Measurements from ENCODE around the gene EHBP1.

The EHBP1 gene

GRCh38 chr2:63052411-63053080, 347.0 kb downstream of the EHBP1 start:
- no peak for DNase-seq (ENCODE audit: low spot score)

GRCh38 chr2:63053081-63053888, 347.8 kb downstream of the EHBP1 start:
- DNase-seq (ENCODE audit: low spot score): no peak

- peak; percentile 51 for DNase-seq (ENCODE audit: low spot score)
Measured at GRCh38 chr2:63053889-63054602, 348.5 kb downstream of the EHBP1 start.

- DNase-seq (ENCODE audit: low spot score): no peak
Measured at GRCh38 chr2:63054841-63055225, 349.3 kb downstream of the EHBP1 start.

DNA sequence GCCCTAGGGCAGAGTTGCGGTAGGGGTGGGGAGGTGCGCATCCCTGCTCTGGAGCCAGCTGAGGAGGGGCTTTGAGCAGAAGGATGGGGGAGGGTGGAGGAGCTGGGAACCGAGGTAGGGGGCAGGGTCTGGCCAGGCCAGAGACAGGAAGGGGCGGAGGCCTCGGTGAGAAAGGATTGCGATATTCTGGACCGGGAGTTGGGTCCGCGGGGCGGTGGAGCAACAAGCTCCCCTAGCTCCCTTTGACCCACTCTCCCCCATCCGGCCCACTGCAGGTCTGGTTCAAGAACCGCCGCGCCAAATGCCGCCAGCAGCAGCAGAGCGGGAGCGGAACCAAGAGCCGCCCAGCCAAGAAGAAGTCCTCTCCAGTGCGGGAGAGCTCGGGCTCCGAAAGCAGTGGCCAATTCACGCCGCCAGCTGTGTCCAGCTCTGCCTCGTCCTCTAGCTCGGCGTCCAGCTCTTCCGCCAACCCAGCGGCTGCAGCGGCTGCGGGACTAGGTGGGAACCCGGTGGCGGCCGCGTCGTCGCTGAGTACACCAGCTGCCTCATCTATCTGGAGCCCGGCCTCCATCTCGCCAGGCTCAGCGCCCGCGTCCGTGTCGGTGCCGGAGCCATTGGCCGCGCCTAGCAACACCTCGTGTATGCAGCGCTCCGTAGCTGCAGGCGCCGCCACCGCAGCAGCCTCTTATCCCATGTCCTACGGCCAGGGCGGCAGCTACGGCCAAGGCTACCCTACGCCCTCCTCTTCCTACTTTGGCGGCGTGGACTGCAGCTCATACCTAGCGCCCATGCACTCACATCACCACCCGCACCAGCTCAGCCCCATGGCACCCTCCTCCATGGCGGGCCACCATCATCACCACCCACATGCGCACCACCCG, 350.0 kb downstream of the EHBP1 start:
- no peak for DNase-seq (ENCODE audit: low spot score)

DNA sequence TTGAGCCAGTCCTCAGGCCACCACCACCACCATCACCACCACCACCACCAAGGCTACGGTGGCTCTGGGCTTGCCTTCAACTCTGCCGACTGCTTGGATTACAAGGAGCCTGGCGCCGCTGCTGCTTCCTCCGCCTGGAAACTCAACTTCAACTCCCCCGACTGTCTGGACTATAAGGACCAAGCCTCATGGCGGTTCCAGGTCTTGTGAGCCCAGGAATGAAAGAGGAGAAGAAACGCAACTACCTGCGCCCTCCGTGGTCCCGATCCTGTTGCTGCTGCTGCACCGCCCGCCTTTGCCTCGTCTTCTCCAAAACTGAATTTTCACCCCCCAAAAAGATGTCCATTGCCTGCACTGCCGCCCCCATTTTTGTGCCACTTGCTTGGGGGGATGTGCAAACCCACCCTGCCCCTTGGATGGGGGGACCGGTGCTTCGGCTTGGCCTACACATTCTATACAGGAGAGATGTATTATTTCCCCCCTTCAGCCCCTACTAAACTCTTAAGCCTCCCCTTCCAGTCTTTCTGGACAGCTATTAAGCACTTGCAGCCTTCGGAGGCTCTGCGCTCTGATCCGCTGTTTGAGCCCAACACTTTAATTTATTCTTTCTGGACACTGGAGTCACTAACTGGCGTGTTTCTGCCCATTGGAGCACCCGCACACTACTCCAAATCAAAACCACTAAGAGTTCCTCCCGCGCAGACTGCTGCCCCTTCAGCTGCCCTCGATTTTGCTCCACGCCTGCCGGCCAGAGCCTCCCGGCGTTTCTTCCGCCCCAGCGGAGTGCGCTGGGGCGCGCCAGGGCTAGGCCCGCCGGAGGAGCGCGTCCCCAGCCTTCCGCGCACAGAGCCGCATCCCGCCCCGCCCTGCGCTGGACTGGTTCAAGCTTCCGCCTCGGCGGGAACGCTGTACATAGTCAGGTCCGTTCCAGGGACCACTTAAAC, 350.9 kb downstream of the EHBP1 start:
- DNase-seq (ENCODE audit: low spot score): no peak

GRCh38 chr2:63057249-63058143, 352.0 kb downstream of the EHBP1 start:
- DNase-seq (ENCODE audit: low spot score): no peak

- peak; percentile 30 for DNase-seq (ENCODE audit: low spot score)
Measured at GRCh38 chr2:63058144-63058920, 352.8 kb downstream of the EHBP1 start.

GRCh38 chr2:63058921-63059792, 353.6 kb downstream of the EHBP1 start:
- DNase-seq (ENCODE audit: low spot score): no peak

- DNase-seq (ENCODE audit: low spot score): no peak
Measured at GRCh38 chr2:63059793-63060471, 354.4 kb downstream of the EHBP1 start.

- DNase-seq (ENCODE audit: low spot score): no peak
Measured at GRCh38 chr2:63060472-63060991, 355.0 kb downstream of the EHBP1 start.

- no peak for DNase-seq (ENCODE audit: low spot score)
Measured at GRCh38 chr2:63064197-63064596, 358.7 kb downstream of the EHBP1 start.

GRCh38 chr2:63064661-63065060, 359.1 kb downstream of the EHBP1 start:
- no peak for DNase-seq (ENCODE audit: low spot score)

- no peak for DNase-seq (ENCODE audit: low spot score)
Measured at GRCh38 chr2:63066265-63066664, 360.8 kb downstream of the EHBP1 start.

GRCh38 chr2:63066838-63067237, 361.3 kb downstream of the EHBP1 start:
- no peak for DNase-seq (ENCODE audit: low spot score)

GRCh38 chr2:63071664-63072063, 366.2 kb downstream of the EHBP1 start:
- DNase-seq (ENCODE audit: low spot score): no peak

GRCh38 chr2:63073994-63074393, 368.5 kb downstream of the EHBP1 start:
- DNase-seq (ENCODE audit: low spot score): no peak

Measured in kidney tubule cell (primary cell).